Loucy (cell line): ENCODE measurements around the gene SERGEF.

ENCODE experiments used
- H2AFZ ChIP-seq: fragments of 200-600 bp; sonication (generic); 2 replicates; pipeline ENCODE4 v1.6.0; 2016; ENCODE audit warnings: antibody characterized with exemption, mild to moderate bottlenecking, low read length, moderate library complexity
- H3F3A ChIP-seq: fragments of 200-600 bp; 2 replicates; pipeline ENCODE4 v1.6.0; 2016; ENCODE audit warnings: antibody characterized with exemption, low read depth, mild to moderate bottlenecking
- H3K27me3 ChIP-seq: fragments of 200-600 bp; sonication (generic); 2 replicates; pipeline ENCODE4 v1.6.1; 2014; ENCODE audit warnings: low read length, mild to moderate bottlenecking; ENCODE audit not compliant: insufficient read depth, poor library complexity, severe bottlenecking
- H3K36me3 ChIP-seq: fragments of 200-600 bp; sonication (generic); 2 replicates; pipeline ENCODE4 v1.6.1; 2016; ENCODE audit warnings: low read length; ENCODE audit not compliant: insufficient read depth
- H3K4me1 ChIP-seq: fragments of 200-600 bp; sonication (generic); 2 replicates; pipeline ENCODE4 v1.5.1; 2014; ENCODE audit warnings: low read length, mild to moderate bottlenecking; ENCODE audit not compliant: insufficient read depth, poor library complexity, severe bottlenecking
- H3K4me2 ChIP-seq: fragments of 200-600 bp; sonication (generic); 2 replicates; pipeline ENCODE4 v1.6.0; 2014; ENCODE audit warnings: antibody characterized with exemption, low read length, low read depth, mild to moderate bottlenecking; ENCODE audit not compliant: poor library complexity, severe bottlenecking
- H3K4me3 ChIP-seq: fragments of 200-600 bp; sonication (generic); 2 replicates; pipeline ENCODE4 v1.5.1; 2014; ENCODE audit warnings: low read length, mild to moderate bottlenecking, mixed read lengths; ENCODE audit not compliant: poor library complexity, severe bottlenecking
- H3K79me2 ChIP-seq: fragments of 200-600 bp; sonication (generic); 2 replicates; pipeline ENCODE4 v1.6.1; 2014; ENCODE audit warnings: low read length; ENCODE audit not compliant: insufficient read depth
- H3K9ac ChIP-seq: fragments of 200-600 bp; sonication (generic); 2 replicates; pipeline ENCODE4 v1.6.0; 2014; ENCODE audit warnings: mild to moderate bottlenecking, low read depth, low read length, moderate library complexity; ENCODE audit not compliant: poor library complexity, severe bottlenecking
- H3K9me2 ChIP-seq: fragments of 200-600 bp; sonication (generic); replicated peaks from 2 replicates; pipeline ENCODE4 v1.6.1; 2016; ENCODE audit warnings: low read depth, low read length, mixed read lengths
- H3K9me3 ChIP-seq: fragments of 200-600 bp; sonication (generic); 2 replicates; pipeline ENCODE4 v1.6.1; 2014; ENCODE audit warnings: mild to moderate bottlenecking, antibody characterized with exemption, low read length, low read depth; ENCODE audit not compliant: insufficient read depth
- H4K20me1 ChIP-seq: fragments of 200-600 bp; sonication (generic); 2 replicates; pipeline ENCODE4 v1.6.0; 2014; ENCODE audit warnings: antibody characterized with exemption, low read length, mild to moderate bottlenecking; ENCODE audit not compliant: insufficient read depth, poor library complexity, severe bottlenecking
- CTCF ChIP-seq: fragments of 200-600 bp; sonication (generic); conservative IDR thresholded peaks from 2 replicates; pipeline ENCODE4 v1.5.1; 2014; ENCODE audit warnings: mild to moderate bottlenecking, antibody characterized with exemption, low read length
- EZH2phosphoT487 ChIP-seq: fragments of 200-600 bp; IDR thresholded peaks from 2 replicates; pipeline ENCODE4 v1.6.1; 2018; ENCODE audit warnings: antibody characterized with exemption, mild to moderate bottlenecking, moderate library complexity, borderline replicate concordance

Gene SERGEF

GRCh38 chr11:17840101-17840548 is 172.7 kb downstream of the SERGEF start:
- no peak overlapping the region for H3K4me3 ChIP-seq
- TF ChIP-seq EZH2phosphoT487 (no peak), CTCF (no peak)
- no peaks in the 10 kb centered on the region for H3K9me2 ChIP-seq
- peaks cover 9% of the 10 kb centered on the region for H3K4me1 ChIP-seq
- H4K20me1 ChIP-seq, result no peaks in the 10 kb centered on the region
- no peaks in the 10 kb centered on the region for H3K27me3 ChIP-seq
- H3K79me2 ChIP-seq, result no peaks in the 10 kb centered on the region
- no peak overlapping the region for H2AFZ ChIP-seq
- no peaks in the 10 kb centered on the region for H3F3A ChIP-seq
- no peaks in the 10 kb centered on the region for H3K9me3 ChIP-seq
- H3K9ac ChIP-seq, result no peak overlapping the region
- no peaks in the 10 kb centered on the region; the same call in 1 of the 2 replicates for H3K36me3 ChIP-seq
- H3K4me2 ChIP-seq, result peak overlapping the region; percentile 16

GRCh38 chr11:17839450-17839849 is 173.4 kb downstream of the SERGEF start:
- peaks cover 9% of the 10 kb centered on the region for H3K4me1 ChIP-seq
- no peaks in the 10 kb centered on the region for H3K79me2 ChIP-seq
- no peaks in the 10 kb centered on the region for H3K36me3 ChIP-seq
- H3K9ac ChIP-seq, result no peak overlapping the region
- H2AFZ ChIP-seq, result no peak overlapping the region
- no peaks in the 10 kb centered on the region for H3K9me3 ChIP-seq
- H3F3A ChIP-seq, result no peaks in the 10 kb centered on the region
- TF ChIP-seq EZH2phosphoT487 (no peak), CTCF (no peak)
- no peak overlapping the region for H3K4me3 ChIP-seq
- no peaks in the 10 kb centered on the region for H3K9me2 ChIP-seq
- no peaks in the 10 kb centered on the region for H4K20me1 ChIP-seq
- peak overlapping the region; percentile 16 for H3K4me2 ChIP-seq
- H3K27me3 ChIP-seq, result no peaks in the 10 kb centered on the region

GRCh38 chr11:17838102-17838501 is 174.7 kb downstream of the SERGEF start:
- Histone ChIP-seq H3K27me3 (no peaks in the 10 kb centered on the region), H3K4me3 (no peak overlapping the region), H3F3A (no peaks in the 10 kb centered on the region), H3K9me3 (no peaks in the 10 kb centered on the region), H3K9me2 (no peaks in the 10 kb centered on the region), H3K4me1 (peaks cover 9% of the 10 kb centered on the region), H3K4me2 (no peak overlapping the region), H2AFZ (no peak overlapping the region), H3K79me2 (no peaks in the 10 kb centered on the region), H4K20me1 (no peaks in the 10 kb centered on the region), H3K9ac (no peak overlapping the region), H3K36me3 (no peaks in the 10 kb centered on the region)
- TF ChIP-seq CTCF (no peak), EZH2phosphoT487 (no peak)
